GM19193 (cell line): Measurements from ENCODE around the gene LIN28B.

Experiments
- POLR2A ChIP-seq: IDR thresholded peaks from 4 replicates; pipeline ENCODE4 v1.6.1; 2011; ENCODE audit not compliant: insufficient read depth, insufficient read length; ENCODE audit errors: extremely low read depth

The LIN28B gene

DNA sequence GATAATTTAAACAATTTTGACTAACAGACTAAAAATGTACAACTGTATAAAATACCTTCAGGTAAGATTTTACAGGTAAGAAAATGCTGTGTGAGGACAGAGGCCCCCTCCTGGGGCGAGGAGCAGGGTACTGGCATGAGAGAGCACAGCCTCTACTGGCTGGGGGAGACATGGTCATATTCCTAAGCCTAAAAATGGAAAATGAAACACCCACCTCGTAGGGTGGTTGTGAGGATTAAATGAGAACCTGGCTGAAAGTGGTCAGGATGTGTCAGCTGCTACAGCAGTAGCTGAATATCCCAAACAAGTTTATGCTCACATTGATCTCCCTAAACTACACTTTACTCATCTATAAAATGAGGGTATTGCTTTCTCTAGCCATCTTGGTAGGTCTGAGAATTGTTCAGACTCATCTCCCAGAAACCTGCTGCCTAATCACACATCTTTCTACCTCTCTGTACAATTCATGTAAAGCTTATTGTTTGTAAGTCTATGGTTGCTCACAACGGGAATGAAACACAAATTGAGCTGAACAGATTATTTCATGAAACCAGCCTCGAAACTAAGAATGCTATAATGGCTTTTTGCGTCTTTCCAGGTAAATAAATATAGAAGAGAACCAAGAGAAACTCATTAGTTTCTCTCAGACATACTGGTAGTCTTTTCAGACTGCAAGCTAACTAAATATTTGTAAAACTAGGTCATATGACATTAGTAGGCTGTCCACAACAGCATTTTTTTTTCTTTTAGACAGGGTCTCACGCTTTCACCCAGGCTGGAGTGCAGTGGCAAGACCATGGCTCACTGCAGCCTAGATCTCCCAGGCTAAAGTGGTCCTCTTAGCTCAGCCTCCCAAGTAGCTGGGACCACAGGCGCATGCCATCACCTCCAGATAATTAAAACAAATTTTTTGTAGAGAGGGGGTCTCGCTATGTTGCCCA is 153.3 kb downstream of the LIN28B start:
- TF ChIP-seq POLR2A, result no peak

DNA sequence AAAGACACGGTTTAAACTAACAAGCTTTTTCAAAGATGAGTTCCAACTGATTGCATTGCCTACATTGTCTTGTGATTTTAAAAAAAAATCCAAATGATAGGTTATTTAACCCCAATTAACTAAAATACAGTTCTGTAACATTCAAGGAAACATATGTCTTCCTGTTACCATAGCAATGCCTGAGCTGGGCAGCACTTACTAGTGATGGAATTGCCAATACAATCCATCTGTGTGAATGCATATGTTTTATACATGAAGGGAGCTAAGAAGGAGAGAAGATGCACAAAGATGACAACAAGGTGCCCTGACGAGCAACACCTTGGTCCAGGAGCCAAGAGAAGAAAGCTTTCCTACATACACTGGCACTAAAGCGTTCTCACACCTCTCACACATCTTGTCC is 154.2 kb downstream of the LIN28B start:
- no peak for TF ChIP-seq POLR2A

DNA sequence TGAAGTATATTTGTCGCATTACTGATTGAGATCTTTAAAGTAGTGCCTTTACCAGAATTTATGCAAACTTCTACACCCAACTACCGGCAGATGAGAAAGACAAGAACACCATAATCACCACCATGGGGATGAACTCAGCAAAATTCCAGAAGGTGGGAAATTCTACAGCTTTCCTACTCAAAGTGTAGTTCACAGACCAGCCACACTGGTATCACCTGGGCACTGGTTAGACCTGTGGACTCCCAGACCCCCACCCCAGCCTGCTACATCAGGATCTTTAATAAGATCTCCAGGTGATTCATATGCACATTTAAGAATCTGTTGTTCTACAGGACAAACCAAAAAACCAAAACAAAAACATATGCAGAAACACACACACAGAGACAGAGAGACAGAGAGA is 155.0 kb downstream of the LIN28B start:
- TF ChIP-seq POLR2A, result no peak

DNA sequence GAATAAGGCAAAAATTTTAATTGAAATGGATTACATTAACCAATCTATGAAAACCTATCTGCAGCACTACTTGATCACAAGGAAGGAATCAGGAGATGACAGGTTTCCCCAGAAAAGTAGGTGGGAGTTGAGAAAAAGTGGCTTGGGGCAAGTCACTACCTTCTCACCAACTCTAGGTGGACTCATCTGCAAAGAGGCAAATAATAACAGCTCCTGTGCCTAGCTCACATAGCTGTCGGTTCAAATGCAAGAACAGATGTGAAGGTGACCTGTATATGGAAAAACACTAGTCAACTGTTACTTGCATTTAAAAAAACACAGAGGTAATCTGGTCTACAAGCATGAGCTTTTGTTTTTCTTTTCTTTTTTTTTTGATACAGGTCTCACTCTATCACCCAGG is 155.7 kb downstream of the LIN28B start:
- no peak for TF ChIP-seq POLR2A

DNA sequence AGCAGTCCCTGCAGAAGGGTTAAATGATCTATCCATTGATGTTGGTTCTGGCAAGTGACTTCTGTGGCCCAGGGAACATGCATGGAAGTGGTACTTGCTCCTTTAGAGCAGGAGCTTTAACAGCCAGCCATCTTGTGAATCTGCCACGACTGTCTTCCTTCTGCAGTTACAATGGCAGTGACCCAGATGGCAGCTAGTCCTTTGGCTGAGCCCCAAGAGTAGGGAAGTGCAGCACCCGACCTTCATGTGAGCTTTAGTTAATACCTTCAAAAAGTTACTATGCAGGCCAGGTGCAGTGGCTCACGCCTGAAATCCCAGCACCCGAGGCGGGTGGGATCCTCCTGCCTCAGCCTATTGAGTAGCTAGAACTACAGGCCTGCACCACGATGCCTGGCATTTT is 156.5 kb downstream of the LIN28B start:
- TF ChIP-seq POLR2A, result no peak

DNA sequence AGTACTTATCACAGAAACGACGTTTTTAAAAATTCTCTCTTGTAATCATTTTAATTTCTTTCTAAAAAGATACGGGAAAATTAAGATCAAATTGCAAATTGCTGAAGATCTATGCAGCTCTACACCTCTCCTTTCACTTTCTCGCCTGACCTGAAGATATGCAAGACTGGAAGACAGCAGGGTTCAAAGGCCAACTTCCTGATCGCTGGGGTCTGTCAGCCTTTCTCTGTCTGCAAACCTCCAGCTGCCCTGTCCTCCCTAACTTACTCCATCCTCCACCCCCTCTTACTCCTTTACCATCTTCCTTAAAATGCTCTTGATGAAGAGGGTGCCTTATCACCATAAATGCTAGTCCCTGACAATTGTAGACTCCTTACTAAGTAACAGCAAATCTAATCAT is 159.2 kb downstream of the LIN28B start:
- no peak for TF ChIP-seq POLR2A

DNA sequence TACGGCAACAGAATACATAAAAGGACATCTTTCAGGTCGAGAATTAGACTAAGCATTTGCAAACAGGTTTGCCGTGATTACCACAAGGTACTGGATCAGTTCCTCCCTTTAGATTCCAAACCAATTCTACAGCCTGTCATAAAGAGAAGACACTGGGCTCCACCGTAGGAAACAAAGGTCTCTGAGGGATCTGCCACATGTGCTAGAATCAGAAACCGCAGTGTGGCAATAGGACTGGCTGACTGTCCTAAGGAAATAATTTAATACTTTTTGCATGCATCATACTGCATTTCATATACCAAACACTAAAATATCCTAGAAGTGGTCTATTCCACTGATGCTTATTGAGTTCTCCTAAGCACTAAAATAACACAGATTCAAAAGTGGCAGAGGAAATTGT is 163.7 kb downstream of the LIN28B start:
- TF ChIP-seq POLR2A, result no peak

DNA sequence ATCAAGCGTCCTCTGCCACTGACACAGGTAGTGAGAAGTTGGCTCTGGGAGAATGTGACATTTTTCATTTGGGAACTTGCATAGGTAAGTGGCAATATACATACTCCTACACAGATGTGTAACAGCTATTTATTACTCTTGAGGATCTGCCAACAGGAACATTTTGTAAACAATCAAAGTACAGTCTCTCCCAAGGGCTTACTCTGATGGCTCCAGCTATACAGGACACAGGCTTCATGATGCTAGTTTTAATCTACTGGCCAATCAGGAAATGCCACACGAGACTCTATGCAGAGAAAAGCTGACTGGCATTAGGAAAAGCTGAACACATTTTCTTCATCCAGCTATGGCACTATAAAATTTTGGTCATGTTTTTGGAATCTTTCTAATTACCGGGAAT is 165.1 kb downstream of the LIN28B start:
- TF ChIP-seq POLR2A, result no peak

DNA sequence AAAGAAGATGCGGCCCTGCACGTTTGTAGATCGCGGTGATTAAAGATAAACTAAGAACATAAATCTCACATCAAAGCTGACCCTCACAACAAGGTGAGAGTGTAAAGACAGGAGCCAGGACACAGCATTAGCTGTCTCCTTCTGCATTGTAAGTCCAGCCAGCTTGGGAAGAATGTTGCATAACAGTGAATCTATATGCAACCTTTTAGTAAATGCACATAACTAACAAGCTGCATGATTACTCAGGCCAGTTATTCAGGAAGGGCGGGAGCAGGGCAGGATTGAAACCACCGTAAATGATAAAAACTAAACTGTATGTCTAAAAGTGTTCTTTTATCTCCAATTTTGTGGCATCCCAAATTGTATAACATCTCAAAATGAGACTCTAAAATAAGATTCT is 165.8 kb downstream of the LIN28B start:
- TF ChIP-seq POLR2A, result no peak
